Uterus (tissue), 2 donors: ENCODE results near the gene CAMK2A.

ENCODE experiments used
- POLR2A ChIP-seq, 2 donors: fragments of 450-650 bp; IDR thresholded peaks; one replicate each; pipeline ENCODE4 v1.6.1; 2016; ENCODE audit warnings: antibody characterized with exemption in 2 of 2, mild to moderate bottlenecking in 1 of 2, moderate library complexity in 1 of 2
- TF ChIP-seq, protein P1 (sequence below), 4 experiments: fragments of 200-600 bp in 2 of 4; fragments of 450-650 bp in 2 of 4; sonication (generic) in 2 of 4; IDR thresholded peaks; one replicate each; pipeline ENCODE4 v1.5.1; 2016 to 2019; ENCODE audit warnings: antibody characterized with exemption in 4 of 4, mild to moderate bottlenecking in 2 of 4, moderate library complexity in 1 of 4

DNA sequence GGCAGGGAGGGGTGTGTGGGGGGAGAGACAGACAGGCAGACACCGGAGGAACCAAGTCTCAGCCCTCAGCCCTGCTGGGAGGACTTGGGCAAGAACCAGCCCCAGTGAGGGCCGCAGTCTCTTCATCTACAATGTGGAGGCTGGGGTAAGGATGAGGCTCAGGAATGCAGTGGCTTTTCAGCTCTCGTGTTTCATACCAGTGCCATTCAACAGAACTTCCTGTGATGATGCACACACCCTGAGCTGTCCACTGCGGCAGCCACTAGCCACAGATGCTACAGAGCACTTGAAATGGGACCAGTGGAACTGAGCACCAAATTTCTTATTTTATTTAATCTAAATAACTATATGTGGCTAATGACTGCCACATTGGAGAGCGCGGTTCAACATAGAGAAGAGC lies 10.7 kb downstream of the CAMK2A start:
- TF ChIP-seq, protein P1, sequence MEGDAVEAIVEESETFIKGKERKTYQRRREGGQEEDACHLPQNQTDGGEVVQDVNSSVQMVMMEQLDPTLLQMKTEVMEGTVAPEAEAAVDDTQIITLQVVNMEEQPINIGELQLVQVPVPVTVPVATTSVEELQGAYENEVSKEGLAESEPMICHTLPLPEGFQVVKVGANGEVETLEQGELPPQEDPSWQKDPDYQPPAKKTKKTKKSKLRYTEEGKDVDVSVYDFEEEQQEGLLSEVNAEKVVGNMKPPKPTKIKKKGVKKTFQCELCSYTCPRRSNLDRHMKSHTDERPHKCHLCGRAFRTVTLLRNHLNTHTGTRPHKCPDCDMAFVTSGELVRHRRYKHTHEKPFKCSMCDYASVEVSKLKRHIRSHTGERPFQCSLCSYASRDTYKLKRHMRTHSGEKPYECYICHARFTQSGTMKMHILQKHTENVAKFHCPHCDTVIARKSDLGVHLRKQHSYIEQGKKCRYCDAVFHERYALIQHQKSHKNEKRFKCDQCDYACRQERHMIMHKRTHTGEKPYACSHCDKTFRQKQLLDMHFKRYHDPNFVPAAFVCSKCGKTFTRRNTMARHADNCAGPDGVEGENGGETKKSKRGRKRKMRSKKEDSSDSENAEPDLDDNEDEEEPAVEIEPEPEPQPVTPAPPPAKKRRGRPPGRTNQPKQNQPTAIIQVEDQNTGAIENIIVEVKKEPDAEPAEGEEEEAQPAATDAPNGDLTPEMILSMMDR (IDR thresholded peaks at IDR 0.05), result no peak
- no peak for TF ChIP-seq POLR2A (IDR thresholded peaks at IDR 0.05)
